Stimulated activated naive CD8-positive, alpha-beta T cell treated with anti-CD3 and anti-CD28 coated beads, Interleukin-15, amount 100 ng/mL, for 72 hours (primary cell): ENCODE results near the gene KAT7.

Source experiments
- ATAC-seq: fragments of 150-1000 bp; cut with Tn5 transposase; 2 replicates; pipeline ENCODE4 v1.10.0; 2021; ENCODE audit warnings: mild to moderate bottlenecking, moderate library complexity
- DNase-seq, 2 donors: peaks; one replicate each; pipeline ENCODE4 v3.0.0; 2021 to 2022
- H3K27ac Mint-ChIP-seq, 2 donors: one replicate each; pipeline ENCODE4 v1.8.0; 2022; ENCODE audit warnings: mild to moderate bottlenecking in 2 of 2, mixed read lengths in 2 of 2, moderate library complexity in 2 of 2
- H3K27me3 Mint-ChIP-seq: one replicate; pipeline ENCODE4 v1.8.0; 2022; ENCODE audit warnings: mixed read lengths
- H3K4me1 Mint-ChIP-seq: one replicate; pipeline ENCODE4 v1.8.0; 2022; ENCODE audit warnings: mild to moderate bottlenecking, mixed read lengths
- H3K4me3 Mint-ChIP-seq, 2 donors: one replicate each; pipeline ENCODE4 v1.8.0; 2022; ENCODE audit warnings: mild to moderate bottlenecking in 2 of 2, mixed read lengths in 2 of 2, moderate library complexity in 1 of 2
- H3K9me3 Mint-ChIP-seq, 2 donors: one replicate each; pipeline ENCODE4 v1.8.0; 2022; ENCODE audit warnings: mixed read lengths in 2 of 2

The KAT7 gene

GRCh38 chr17:49880291-49881053 lies 92.0 kb downstream of the KAT7 start:
- Mint-ChIP-seq H3K27ac (peak overlapping the region in 1 of 2 donors; percentile 48), H3K4me1 (peaks cover 14% of the 10 kb centered on the region), H3K27me3 (peaks cover 72% of the 10 kb centered on the region), H3K4me3 (peak overlapping the region; percentile 68 to 77), H3K9me3 (no peaks in the 10 kb centered on the region)
- DNase-seq: peak; percentile 75 to 76
- ATAC-seq: peak; percentile 98

DNA sequence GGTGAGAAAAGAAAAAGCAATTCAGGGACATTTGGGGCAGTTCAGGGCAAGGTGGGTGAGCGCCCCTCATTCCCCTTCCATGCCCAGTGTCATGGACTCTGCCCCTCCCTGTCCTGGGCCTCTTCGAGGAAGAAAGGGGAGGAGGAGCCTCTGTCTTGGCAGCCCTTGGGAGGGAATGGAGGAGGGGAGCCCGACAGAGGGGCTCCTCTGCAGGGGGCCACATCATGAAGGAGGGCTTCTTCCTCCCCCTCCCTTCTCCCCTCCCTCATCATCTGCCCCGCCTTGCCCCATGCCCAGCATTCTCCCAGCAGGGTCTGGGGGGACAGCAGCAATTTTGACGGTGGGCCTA lies 92.5 kb downstream of the KAT7 start:
- H3K27ac Mint-ChIP-seq: no peak overlapping the region
- no peaks in the 10 kb centered on the region for H3K9me3 Mint-ChIP-seq
- DNase-seq (no peak), ATAC-seq (no peak)
- peaks cover 14% of the 10 kb centered on the region for H3K4me1 Mint-ChIP-seq
- H3K4me3 Mint-ChIP-seq: no peak overlapping the region
- H3K27me3 Mint-ChIP-seq: peaks cover 74% of the 10 kb centered on the region

DNA sequence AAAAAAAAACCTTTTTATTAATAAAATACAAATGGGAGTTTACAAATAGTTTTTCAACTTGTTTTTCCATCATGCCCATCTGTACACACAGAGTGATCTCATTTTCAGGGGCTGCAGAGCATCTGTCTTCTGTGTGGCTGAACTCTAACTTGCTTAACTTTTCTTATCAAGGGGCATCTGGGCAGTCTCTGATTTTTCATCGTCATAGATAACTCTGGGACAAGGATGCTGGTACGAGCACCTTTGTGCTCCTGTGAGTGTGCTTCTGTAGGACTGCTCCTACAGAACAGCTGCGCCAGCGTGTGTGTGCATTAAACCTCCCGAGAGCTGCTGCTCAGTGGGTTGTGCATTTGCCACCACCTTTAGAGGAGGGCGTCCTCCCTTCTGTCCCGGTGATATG lies 94.0 kb downstream of the KAT7 start:
- peaks cover 14% of the 10 kb centered on the region for H3K4me1 Mint-ChIP-seq
- H3K27ac Mint-ChIP-seq: no peak overlapping the region
- H3K9me3 Mint-ChIP-seq: no peaks in the 10 kb centered on the region
- DNase-seq (no peak), ATAC-seq (no peak)
- H3K27me3 Mint-ChIP-seq: peaks cover 82% of the 10 kb centered on the region
- H3K4me3 Mint-ChIP-seq: no peak overlapping the region
